NCI-H2107 treated with DMSO at 0.1 percent for 48 hours (cell line): ENCODE measurements around the gene UBE2M.
"Not testable (repeated sequence)": the region's sequence is repeated elsewhere in the genome, so short reads cannot be mapped to it uniquely, and the experiment has no call there.

ENCODE experiments used
- DNase-seq: peaks from one replicate; lab custom pipeline; 2025; ENCODE audit not compliant: unreplicated experiment; lab: John Stamatoyannopoulos, UW

UBE2M gene

DNA sequence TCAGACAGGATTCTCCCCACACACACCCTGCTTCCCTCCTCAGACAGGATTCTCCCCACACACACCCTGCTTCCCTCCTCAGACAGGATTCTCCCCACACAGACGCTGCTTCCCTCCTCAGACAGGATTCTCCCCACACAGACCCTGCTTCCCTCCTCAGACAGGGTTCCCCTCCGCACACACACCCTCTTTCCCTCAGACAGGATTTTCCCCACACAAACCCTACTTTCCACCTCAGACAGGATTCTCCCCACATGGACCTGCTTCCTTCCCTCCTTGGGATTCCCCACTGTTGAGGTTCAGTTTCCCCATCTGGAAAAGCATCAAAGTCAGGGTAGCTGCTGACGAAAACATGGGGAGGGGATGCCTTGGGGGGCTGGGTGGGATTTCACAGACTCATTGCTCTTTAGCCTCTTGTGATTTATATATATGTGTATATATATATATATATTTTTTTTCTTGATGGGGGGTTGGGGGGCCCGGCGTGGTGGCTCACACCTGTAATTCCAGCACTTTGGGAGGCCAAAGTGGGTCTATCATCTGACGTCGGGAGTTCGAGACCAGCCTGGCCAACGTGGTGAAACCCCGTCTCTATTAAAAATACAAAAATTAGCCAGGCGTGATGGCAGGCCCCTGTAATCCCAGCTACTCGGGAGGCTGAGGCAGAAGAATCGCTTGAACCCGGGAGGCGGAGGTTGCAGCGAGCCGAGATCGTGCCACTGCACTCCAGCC, 15.6 kb downstream of the UBE2M start:
- DNase-seq: not testable (repeated sequence)

DNA sequence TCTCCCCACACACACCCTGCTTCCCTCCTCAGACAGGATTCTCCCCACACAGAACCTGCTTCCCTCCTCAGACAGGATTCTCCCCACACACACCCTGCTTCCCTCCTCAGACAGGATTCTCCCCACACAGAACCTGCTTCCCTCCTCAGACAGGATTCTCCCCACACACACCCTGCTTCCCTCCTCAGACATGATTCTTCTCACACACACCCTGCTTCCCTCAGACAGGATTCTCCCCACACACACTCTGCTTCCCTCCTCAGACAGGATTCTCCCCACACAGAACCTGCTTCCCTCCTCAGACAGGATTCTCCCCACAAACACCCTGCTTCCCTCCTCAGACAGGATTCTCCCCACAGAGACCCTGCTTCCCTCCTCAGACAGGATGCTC, 19.2 kb downstream of the UBE2M start:
- DNase-seq: not testable (repeated sequence)

DNA sequence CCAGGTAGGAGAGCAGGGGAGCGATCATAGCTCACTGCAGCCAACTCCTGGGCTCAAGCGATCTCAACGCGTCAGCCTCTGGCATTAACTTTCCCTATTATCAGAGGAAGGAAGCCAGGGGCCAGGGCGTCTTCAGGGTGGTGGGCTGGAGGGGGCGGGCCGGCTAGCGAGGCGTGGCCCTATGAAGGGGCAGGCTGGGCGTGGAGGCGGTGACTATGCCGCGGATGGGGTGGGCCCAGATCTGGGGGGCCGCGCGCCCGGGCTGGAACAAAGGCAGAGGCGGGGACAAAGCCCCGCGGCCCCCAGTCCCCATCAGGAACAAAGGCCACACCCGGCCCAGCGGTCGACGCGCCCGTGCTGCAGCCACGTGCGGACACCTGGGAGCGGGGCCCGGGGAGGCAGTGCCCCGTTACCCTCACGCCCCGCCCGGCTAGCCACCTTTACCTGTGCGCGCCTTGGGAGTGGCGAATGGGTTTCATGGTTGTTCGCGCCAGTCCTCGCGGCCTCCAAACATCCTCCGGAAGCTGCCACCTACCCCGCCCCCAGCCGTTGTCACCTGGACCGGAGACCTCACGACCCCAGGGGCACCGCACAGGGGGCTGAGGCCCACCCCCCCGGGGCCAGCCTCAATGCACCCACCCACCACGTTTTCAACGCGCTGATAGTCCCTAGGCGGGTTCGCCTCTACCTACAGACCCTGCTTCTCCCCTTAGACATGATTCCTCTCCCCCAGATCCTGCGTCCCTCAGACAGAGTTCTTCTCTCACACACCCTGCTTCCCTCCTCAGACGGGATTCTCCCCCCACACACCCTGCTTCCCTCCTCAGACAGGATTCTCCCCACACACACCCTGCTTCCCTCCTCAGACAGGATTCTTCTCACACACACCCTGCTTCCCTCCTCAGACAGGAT, 19.9 kb downstream of the UBE2M start:
- no peak for DNase-seq

DNA sequence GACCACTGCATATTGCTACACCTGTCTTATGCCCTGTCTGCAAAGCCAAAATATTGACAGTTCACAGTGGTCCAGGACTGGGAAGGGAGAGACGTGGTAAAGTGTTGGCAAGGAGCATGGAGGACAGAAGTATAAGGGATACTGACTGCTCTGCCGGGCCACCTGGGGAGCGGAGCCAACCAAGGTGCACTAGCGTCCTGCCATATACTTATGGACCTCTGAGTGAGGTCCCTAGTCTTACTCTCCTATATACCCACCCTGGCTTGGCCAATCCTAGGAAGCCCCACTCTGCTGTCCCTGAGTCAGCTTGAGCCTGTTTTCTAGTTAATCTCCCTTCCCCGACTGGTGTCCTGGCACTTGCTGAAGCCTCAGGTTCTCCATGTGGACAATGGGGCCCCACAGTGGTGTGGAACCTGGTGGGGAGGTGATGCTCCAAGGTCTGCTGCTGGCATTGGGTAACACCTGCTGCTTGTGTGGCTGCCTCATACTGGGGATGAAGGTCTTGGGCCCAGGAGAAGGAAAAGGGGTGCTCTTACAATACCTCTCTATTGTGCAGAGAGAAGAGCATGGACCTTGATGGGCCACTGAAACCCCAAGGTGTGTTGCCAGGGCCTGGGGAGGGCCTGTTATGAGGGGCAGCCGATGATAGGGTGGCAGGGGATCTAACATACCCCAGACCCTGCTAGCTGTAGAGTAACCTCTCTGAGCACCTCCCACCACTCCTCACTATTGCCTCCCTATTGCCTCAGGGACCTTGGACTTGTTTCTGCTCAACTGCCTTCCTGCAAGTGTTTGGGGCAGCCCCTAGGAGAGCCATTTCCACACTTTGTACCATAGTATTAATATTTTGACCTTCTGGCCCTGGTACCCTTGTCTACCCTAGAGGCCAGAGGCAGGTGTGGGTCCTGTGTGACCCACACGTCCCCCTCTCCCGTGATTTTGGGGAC, 21.3 kb downstream of the UBE2M start:
- DNase-seq: no peak

DNA sequence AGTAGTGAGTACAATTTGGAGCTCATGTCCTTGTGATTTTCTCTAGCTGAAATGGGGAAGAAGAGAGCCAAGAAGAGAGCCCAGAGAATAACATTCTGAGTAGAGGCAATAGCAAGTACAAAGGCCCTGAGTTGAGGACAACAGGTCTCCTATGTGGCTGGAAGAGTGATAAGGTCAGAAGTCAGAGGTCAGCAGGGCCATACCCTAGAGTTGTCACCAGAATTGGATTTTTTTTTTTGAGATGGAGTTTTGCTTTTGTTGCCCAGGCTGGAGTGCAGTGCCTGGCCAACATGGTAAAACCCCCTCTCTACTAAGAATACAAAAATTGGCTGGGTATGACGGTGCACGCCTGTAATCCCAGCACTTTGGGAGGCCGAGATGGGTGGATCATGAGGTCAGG, 22.6 kb downstream of the UBE2M start:
- DNase-seq: no peak

DNA sequence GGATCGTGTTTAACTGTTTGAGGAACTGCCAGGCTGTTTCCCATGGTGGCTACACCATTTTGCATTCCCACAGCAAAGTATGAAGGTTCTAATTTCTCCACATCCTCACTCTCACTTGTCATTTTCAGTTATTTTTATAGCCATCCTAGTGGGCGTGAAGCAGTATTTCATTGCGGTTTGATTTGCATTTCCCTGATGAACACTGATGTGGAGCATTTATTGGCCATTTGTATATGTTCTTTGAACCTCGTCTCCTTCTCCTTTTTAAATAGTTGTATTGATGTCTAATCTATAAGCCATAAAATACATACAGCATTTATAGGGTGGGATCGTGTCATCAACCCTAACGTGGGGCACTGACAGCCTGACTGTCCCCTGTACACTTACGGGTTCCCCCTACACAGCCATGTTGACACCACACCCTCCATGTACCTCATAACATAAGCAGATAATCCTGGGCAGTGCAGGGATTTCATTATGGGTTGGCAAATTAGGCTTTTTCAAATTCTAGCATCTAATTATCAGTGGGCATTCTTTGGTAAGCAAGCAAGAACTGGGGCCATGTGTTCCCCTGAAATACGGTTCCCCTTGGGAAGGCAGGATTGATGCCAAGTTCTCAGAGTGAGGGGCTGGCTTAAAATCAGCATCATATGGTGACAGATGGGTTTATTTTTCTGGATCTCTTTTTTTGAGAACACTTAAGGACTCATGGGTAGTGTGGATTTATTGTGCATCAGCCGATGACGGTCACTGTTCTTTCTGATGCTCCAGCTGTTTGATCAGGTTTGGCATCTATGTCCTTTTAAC, 27.2 kb downstream of the UBE2M start:
- no peak for DNase-seq

DNA sequence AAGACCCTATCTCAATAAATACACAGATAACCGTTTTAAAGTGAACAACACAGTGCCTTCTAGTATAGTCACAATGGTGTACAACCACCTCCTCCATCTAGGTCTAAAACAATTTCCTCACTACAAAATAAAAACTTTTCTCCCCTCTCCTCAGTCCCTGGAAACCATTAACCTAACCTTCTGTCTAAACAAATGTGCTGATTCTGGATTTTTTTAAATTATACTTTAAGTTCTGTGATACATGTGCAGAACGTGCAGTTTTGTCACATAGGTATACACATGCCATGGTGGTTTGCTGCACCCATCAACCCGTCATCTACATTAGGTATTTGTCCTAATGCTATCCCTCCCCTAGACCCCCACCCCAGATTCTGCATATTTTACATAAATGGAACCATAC, 29.0 kb downstream of the UBE2M start:
- DNase-seq: no peak

DNA sequence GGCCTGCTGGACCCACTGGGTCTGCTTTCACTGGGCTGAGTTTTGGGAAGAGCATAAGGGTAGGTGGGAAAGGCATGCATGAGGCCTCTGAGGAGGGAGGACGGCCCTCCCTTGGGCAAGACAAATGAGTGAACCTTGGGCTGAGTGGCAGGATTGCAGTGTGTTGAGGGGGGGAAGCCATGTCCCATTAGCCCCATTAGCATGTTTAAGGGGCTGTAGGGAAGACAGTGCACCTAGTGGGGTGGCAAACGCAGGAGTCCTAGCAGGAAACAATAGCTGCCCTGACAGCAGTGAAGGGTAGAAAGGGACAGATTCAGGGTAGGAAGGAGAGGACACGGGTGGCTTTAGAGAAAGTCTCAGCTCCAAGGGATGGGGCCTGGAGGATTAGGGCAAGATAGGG, 35.7 kb downstream of the UBE2M start:
- no peak for DNase-seq

DNA sequence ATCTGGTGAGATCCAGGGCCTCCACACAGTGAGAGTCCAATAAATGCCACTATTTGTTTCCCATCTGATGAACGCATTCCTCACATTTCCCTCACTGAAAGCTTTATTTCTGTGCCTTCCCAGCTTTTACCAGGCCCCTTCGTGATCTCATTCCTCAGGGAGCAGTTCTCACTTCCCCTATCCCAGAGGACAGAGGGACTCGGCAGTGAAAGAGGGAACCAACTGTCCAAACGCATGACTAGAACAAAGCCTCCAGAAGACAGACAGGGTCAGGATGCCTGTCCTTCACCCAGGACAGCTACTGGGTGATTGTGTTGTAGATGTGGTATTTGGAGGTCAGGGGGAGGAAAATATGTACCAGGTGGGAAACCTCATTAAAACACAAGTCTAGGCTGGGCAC, 36.8 kb downstream of the UBE2M start:
- no peak for DNase-seq

DNA sequence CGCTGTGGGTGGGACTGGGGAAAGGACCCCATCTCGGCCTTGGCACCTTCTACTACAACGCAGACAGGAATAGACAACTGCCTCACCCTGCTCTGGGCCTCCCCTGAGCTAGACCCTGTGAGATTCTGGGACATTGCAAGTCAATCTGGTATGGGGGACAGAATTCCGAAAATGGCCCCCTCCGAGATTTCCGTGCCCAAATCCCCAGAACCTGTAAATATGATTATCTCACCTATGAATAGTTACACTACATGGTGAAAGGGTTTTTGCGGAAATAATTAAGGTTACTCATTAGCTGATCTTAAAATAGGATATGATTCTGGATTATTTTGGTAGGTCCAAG, 38.2 kb downstream of the UBE2M start:
- no peak for DNase-seq

DNA sequence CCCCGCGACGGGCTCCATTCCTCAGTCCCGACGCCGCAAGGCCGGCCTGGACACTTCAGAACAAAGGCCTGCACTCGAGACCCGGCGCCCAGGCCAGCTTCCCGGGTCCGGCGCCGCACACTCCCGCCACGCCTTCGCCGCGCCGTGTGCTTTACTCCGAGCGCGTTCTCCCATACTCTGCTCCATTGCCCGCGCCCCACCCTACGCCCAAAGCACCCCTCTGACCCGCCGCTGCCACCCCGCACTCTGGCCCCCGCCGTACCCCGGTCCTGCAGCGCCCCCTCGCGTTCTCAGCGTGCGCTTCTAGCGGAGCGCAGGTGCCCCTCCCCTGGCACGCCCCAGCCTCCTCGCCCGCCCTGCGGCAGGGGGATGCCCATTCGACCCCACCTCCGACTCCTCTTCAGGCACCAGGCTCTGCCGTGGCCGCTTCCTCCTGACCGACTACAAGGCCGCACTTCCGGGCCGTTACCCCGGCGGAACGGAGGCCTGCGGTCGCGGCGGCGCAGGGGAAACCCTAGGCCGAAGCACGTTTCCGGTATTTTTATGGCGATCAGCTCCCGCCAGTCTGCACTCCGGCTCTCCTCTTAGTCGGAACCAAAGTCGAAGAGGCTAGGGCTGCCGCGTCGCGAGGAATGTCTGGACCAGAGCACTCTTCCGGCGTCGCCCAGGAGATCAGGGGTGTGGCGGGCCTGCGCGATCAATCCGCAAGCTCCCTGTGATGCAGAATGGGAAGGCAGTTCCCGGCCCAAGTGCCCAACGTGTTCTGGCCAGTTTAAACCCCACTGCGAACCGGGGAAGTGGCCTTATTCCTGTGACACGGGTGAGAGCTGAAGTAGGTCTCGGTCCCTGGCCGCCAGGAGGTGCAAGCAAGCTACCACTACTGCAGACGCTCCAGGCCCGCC, 38.8 kb downstream of the UBE2M start, which contains the start of gene ZBTB45:
ZBTB45 (minus strand) TSS at position 456 of the 902 bp plus-strand sequence. CDS start 2,137 bp downstream, outside the sequence.
- peak; percentile 94 for DNase-seq

DNA sequence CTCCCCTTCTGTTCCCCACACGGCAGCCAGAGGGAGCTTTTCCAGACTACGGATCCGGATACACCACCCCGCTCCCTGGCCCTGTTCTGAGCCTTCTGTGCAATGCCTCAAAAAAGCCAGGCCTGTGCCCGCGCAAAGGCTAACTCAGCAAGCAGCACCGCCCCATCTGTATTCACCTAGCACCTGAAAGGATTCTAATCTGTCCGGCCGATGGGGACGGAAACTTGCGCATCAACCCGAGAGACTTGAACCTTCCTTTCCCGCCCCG, 39.4 kb downstream of the UBE2M start:
- peak; percentile 33 for DNase-seq

DNA sequence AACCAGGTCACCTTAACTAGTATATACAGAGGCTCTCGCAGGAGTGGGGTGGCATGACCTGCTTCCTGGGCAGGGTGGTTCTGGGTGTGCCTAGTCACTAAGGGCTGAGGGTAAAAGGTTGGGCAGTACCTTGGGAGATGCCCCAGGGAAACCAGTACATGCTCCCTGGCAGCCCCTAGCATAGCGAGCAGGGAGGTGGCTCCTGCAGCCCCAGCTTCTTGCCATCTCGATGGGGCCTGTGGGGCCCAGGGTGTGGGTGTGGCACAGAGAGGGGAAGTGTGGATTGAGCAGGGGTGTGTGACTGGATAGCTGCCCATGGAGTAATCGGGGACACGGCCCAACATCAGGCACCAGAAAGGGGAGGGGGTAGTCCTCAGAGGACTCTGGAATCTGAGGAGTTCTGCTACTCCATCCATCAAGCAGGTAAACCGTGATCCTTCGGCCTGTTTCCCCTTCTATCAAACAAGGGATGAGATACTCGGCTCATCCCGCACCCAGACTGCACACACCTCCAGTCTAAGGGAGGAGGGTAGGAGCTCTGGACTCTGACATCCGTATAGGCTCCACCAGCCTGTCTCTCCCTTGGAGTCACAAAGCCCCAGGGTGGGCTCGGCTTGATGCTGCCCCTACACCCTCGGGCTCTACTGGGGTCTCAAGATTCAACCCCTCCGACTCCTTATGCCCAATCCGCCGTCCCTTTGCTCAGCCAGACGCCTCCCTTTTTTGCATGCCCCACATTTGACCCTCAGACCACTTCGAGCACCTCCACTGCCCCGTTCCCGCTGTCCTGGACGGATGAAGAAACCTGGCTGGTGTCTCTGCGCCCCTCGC, 39.9 kb downstream of the UBE2M start:
- no peak for DNase-seq

DNA sequence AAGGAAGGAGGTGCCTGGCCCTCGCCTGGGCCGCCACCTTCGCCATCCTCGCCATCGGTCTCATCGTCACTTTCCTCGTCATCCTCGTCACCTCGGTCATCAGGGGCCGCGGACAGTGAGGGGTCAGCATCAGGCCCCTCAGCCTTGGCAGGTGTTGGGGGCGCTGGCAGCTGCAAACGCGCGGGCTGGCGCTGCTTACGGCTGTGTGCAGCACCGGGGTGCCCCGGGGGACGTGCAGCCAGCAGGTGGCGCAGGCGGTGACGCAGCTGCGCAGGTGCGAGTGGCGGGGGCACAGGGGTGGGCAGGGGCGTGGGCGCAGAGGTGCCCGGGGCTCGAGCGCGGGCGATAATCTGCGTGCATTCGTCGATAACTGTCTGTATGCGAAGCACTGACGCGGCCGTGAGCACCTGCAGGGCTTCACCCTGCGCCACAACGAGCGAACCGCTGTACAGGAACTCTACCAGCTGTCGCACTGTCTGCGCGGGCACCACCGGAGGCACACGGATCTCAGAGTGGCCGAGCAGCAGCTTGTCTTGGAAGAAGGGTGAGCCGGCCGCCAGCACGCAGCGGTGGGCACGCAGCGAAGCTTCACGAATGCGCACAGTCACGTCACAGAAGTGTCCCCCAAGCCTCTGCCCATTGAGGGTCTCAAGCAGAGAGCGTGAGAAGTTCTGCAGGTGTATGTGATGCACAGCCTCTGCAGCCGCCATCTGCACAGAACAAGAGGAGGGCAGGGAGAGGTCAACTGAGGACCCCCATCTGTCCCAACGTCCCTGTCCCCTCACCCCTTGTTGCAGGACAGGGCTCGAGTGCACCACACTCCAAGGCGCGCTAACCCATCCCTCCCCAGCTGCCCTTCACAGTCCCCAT, 41.2 kb downstream of the UBE2M start:
- DNase-seq: no peak

DNA sequence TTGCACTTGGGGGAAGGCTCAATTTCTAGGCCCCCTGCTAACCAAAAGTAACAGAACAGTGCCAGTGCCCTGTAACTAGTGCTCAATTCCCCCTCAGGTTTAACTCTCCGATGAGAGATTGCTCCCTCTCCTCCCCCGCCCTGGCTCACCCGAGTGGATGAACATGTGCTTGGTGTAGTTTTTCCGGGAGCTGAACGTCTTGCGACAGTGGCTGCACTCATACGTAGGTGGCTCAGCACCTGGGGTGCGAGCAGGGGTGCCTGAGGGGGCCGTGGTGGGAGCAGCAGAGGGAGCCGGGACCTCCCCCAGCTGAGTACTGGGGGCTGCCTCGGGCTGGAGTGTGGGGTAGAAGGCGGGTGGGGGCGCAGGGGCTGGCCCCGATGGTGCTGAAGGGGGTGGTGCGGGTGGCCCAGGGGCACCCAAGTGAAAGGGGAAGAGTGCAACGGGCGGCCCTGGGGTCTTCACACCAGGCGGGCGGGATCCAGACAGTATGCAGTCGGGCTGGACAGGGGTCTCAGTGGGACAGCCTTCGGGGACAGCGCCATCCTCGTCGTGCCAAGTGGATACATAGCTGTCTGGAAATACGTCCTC, 42.1 kb downstream of the UBE2M start:
- DNase-seq: no peak

DNA sequence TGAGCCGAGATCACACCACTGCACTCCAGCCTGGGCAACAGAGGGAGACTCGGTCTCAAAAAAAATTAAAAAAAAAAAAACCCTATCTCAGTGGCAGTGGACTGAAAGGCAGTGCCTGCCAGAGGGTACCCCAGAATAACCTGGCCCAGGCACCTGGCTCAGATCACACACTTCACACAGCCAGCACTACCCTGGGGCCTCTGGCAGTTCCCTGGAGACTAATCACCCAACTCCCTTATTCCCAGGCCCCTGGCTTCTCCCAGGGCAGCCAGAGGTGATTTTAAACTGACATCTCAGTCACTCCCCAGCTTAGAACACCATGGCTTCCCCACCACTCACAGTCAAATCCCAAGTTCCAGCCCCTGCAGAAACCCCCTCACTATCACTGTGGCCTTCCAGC, 43.2 kb downstream of the UBE2M start:
- DNase-seq: no peak

DNA sequence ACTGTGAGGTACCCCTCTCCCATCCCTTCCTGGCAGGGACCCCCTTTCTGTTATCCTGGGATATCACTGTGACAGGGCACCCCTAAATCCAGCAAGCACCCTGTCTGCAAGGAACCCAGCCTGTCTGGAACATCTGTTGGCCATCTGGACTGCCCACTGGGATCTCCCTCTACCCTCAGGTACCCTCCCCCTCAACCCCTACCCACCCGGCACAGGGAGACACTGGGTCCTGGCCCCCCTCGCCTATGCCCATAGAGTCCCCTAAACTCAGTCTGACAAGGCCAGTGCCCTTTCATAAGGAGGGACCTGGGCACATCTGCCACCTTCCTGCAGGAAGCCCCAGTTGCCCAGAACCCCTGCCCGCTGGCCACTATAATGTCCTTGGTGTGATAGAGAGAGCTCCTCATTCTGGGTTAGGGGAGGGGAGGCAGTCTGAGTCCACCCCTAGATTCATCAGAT, 43.8 kb downstream of the UBE2M start:
- no peak for DNase-seq
